ENCODE data around the gene RAD21L1. TPM values are rescaled to one million over a fixed set of nuclear protein-coding genes. Genes with fewer than 3 reads are reported as not detected.

RAD21L1 gene
- total RNA-seq, 2 experiments from 2014 or later = 0.27 TPM; not detected in 1

GRCh38 chr20:1187605-1188171, 38.2 kb upstream of the RAD21L1 start:
- CTCF ChIA-PET = no interaction called here
- Mint-ChIP-seq H3K27ac (no peak overlapping the region), H3K4me1 (peaks cover 10% of the 10 kb centered on the region), H3K36me3 (ENCODE audit: low read depth) (no peaks in the 10 kb centered on the region), H3K27me3 (peaks cover 44% of the 10 kb centered on the region), H3K9me3 (no peaks in the 10 kb centered on the region), H3K4me3 (no peak overlapping the region)
- POLR2A ChIA-PET = no interaction called here
- no peak for DNase-seq

DNA sequence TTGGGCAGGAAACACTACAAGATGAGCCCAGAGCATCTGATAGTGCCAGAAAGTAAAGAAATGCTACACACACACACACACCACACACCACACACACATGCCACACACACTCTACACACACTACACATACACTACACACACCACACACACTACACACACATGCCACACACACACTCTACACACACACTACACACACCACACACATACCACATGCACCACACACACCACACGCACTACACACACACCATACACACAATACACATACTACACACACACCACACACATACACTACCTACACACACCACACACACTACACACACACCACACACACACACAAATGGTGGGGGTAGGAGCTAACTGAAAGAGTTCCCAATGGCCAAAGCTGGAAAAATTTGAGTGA, 37.5 kb upstream of the RAD21L1 start:
- Mint-ChIP-seq H3K27me3 (peaks cover 39% of the 10 kb centered on the region), H3K4me3 (no peak overlapping the region), H3K27ac (no peak overlapping the region), H3K9me3 (no peaks in the 10 kb centered on the region), H3K4me1 (peaks cover 10% of the 10 kb centered on the region), H3K36me3 (ENCODE audit: low read depth) (no peaks in the 10 kb centered on the region)
- ChIA-PET POLR2A (no interaction called here), CTCF (no interaction called here)
- DNase-seq = no peak

DNA sequence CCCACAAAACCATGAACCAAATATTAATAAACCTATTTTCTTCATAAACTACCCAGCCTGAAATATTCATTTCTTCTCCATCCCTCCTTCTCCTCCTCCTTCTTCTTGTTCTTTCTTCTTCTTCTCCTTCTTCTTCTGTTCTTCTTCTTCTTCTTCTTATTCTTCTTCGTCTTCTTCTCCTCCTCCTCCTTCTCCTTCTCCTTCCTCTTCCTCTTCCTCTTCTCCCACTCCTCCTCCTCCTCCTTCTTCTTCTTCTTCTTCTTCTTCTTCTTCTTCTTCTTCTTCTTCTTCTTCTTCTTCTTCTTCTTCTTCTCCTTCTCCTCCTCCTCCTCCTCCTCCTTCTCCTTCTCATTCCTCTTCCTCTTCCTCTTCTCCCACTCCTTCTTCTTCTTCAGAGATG, 36.0 kb upstream of the RAD21L1 start:
- DNase-seq = no peak
- Mint-ChIP-seq H3K27ac (no peak overlapping the region), H3K36me3 (ENCODE audit: low read depth) (no peaks in the 10 kb centered on the region), H3K4me3 (no peak overlapping the region), H3K9me3 (no peaks in the 10 kb centered on the region), H3K4me1 (peaks cover 4% of the 10 kb centered on the region), H3K27me3 (peaks cover 24% of the 10 kb centered on the region)
- CTCF ChIA-PET = interaction anchor here (0.7 kb wide), 1 partner anchor 217 kb away, joined by 3 read pairs; no protein-coding TSS in a partner anchor
- POLR2A ChIA-PET = no interaction called here

- Mint-ChIP-seq H3K9me3 (no peaks in the 10 kb centered on the region), H3K27ac (no peak overlapping the region), H3K36me3 (ENCODE audit: low read depth) (no peaks in the 10 kb centered on the region), H3K4me3 (no peak overlapping the region), H3K4me1 (peaks cover 3% of the 10 kb centered on the region), H3K27me3 (peaks cover 24% of the 10 kb centered on the region)
- POLR2A ChIA-PET = no interaction called here
- CTCF ChIA-PET = interaction anchor here (1.4 kb wide), 1 partner anchor 19 kb away, joined by 3 read pairs; no protein-coding TSS in a partner anchor
- no peak for DNase-seq
These were observed 35.0 kb upstream of the RAD21L1 start for GRCh38 chr20:1190847-1191246.

DNA sequence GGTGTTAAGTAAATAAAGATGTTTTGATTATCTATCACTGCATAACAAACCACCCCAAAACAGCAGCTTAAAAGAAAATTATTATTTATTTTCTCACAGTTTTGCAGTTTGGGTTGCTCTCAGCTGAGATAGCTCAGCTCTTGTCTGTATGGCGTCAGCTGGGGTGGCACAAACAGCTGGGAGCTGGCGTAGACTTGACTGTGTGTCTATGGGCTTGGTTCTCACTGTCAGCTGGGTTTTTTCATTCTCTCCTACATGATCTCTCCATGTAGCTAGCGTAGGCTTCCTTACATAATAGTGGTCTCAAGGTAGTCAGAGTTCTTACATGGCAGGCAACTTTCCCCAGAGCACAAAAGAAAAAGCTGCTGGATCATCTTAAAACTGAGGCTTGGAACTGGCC, 34.5 kb upstream of the RAD21L1 start:
- POLR2A ChIA-PET = no interaction called here
- Mint-ChIP-seq H3K27me3 (peaks cover 20% of the 10 kb centered on the region), H3K27ac (no peak overlapping the region), H3K4me1 (no peaks in the 10 kb centered on the region), H3K9me3 (no peaks in the 10 kb centered on the region), H3K4me3 (no peak overlapping the region), H3K36me3 (ENCODE audit: low read depth) (no peaks in the 10 kb centered on the region)
- no peak for DNase-seq
- CTCF ChIA-PET = interaction anchor here (0.5 to 1.4 kb wide), 2 partner anchors 19 to 1270 kb away, joined by 3 to 4 read pairs; no protein-coding TSS in a partner anchor

DNA sequence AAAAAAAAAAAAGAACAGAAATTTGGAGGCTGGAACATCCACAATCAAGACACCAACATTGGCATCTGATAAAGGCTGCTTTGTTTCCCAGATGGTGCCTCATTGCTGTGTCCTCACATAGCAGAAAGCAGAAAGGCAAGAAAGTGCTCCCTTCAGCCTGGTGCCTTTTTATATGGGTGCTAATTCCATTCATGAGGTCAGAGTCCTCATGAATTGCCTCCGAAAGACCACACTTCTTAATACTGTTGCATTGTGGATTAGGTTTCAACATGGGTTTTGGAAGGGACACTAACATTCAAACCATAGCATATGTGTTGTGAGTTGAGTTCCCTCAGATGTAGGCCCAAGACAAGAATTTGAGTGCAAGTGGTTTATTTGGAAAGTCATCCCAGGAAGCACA, 30.6 kb upstream of the RAD21L1 start:
- ChIA-PET CTCF (no interaction called here), POLR2A (no interaction called here)
- H3K36me3 Mint-ChIP-seq (ENCODE audit: low read depth) = no peaks in the 10 kb centered on the region
- peaks cover 6% of the 10 kb centered on the region for H3K4me1 Mint-ChIP-seq
- H3K9me3 Mint-ChIP-seq = peaks cover 4% of the 10 kb centered on the region
- no peak for DNase-seq
- H3K27ac Mint-ChIP-seq = no peak overlapping the region
- H3K4me3 Mint-ChIP-seq = no peak overlapping the region
- peaks cover 8% of the 10 kb centered on the region for H3K27me3 Mint-ChIP-seq

DNA sequence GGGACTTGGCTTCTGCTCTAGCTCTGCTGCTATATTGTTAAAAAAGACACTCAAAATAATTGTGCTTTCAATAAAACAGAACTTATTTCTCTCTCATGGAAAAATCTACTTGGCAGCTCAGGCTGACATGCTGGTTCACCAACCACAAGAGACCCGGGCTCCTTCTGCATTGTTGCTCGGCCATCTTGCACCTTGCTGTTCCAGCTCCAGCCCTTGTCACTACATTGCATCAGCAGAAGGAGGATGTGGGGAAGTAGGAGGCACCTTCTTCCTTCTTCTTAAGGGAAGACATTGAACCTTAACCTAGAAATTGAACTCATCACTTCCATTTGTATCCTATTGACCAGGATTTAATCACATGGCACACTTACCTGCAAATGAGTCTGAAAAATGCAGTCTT, 29.2 kb upstream of the RAD21L1 start:
- DNase-seq = no peak
- H3K27ac Mint-ChIP-seq = no peak overlapping the region
- H3K4me3 Mint-ChIP-seq = no peak overlapping the region
- peaks cover 8% of the 10 kb centered on the region for H3K4me1 Mint-ChIP-seq
- POLR2A ChIA-PET = no interaction called here
- CTCF ChIA-PET = no interaction called here
- H3K27me3 Mint-ChIP-seq = no peaks in the 10 kb centered on the region
- H3K9me3 Mint-ChIP-seq = peaks cover 4% of the 10 kb centered on the region
- no peaks in the 10 kb centered on the region for H3K36me3 Mint-ChIP-seq (ENCODE audit: low read depth)

- CTCF ChIA-PET = interaction anchor here (0.7 kb wide), 1 partner anchor 57 kb away, joined by 3 read pairs; no protein-coding TSS in a partner anchor
- Mint-ChIP-seq H3K36me3 (ENCODE audit: low read depth) (no peaks in the 10 kb centered on the region), H3K27ac (no peak overlapping the region), H3K4me1 (peaks cover 8% of the 10 kb centered on the region), H3K4me3 (no peak overlapping the region), H3K27me3 (no peaks in the 10 kb centered on the region), H3K9me3 (peaks cover 4% of the 10 kb centered on the region)
- POLR2A ChIA-PET = no interaction called here
- DNase-seq = no peak
These were observed 28.0 kb upstream of the RAD21L1 start for GRCh38 chr20:1197801-1198200.

- DNase-seq = no peak
- H3K4me3 Mint-ChIP-seq = no peak overlapping the region
- H3K36me3 Mint-ChIP-seq (ENCODE audit: low read depth) = no peaks in the 10 kb centered on the region
- H3K9me3 Mint-ChIP-seq = peaks cover 4% of the 10 kb centered on the region
- H3K4me1 Mint-ChIP-seq = peaks cover 8% of the 10 kb centered on the region
- no peaks in the 10 kb centered on the region for H3K27me3 Mint-ChIP-seq
- ChIA-PET POLR2A (no interaction called here), CTCF (no interaction called here)
- H3K27ac Mint-ChIP-seq = no peak overlapping the region
These were observed 27.1 kb upstream of the RAD21L1 start for GRCh38 chr20:1198751-1199150.

GRCh38 chr20:1199212-1199873, 26.5 kb upstream of the RAD21L1 start:
- ChIA-PET CTCF (interaction anchor here (1.9 kb wide), 1 partner anchor 15 kb away, joined by 6 read pairs; the partner anchor contains the start of gene TMEM74B), POLR2A (no interaction called here)
- H3K27me3 Mint-ChIP-seq = no peaks in the 10 kb centered on the region
- H3K4me3 Mint-ChIP-seq = no peak overlapping the region
- peaks cover 8% of the 10 kb centered on the region for H3K4me1 Mint-ChIP-seq
- no peak overlapping the region for H3K27ac Mint-ChIP-seq
- peaks cover 4% of the 10 kb centered on the region for H3K9me3 Mint-ChIP-seq
- DNase-seq = no peak
- H3K36me3 Mint-ChIP-seq (ENCODE audit: low read depth) = no peaks in the 10 kb centered on the region

GRCh38 chr20:1199964-1200363, 25.9 kb upstream of the RAD21L1 start:
- POLR2A ChIA-PET = no interaction called here
- Mint-ChIP-seq H3K27me3 (no peaks in the 10 kb centered on the region), H3K27ac (no peak overlapping the region), H3K4me1 (peaks cover 8% of the 10 kb centered on the region), H3K36me3 (ENCODE audit: low read depth) (no peaks in the 10 kb centered on the region), H3K4me3 (no peak overlapping the region), H3K9me3 (peaks cover 4% of the 10 kb centered on the region)
- DNase-seq = no peak
- CTCF ChIA-PET = interaction anchor here (1.9 kb wide), 1 partner anchor 16 kb away, joined by 6 read pairs; the partner anchor contains the start of gene TMEM74B

DNA sequence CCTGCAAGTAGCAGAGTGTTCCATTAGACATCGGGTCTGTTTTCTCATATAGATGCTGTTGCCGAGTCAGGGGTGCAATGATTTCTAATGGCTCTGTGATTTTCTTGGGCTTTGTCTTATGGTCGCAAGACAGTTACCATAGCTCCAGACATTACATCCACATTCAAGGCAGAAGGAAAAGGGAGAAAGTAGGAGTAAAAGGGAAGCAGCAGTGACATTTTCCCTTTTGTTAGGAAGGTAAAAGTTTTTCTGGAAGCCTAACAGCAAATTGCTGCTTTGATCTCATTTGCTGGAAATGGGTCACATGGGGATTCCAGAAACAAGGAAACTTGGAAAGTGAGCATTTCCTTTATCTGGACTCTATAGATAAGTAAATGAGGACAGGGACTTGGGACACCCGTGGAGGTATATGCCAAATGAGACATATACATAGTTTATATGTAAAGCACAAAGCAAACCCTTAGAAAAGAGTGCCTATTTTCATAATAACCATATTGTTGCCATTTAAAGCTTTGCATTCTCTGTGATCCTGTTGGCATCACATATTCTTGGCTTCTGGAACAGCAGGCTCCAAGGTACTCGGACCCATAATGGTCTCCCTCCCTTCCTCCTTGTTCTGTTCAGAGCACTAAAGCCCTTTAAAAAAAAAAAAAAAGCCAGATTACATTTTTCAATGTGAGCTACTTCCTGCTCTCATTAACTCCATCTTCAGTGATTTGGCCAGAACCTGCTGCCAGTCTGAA, 22.9 kb upstream of the RAD21L1 start, which contains the start of gene C20orf202:
TSS of gene C20orf202 (plus strand) at position 693 of the 743 bp plus-strand sequence. CDS start 132 bp downstream, outside the sequence.
- Mint-ChIP-seq H3K4me3 (no peak within 1 kb of the TSS), H3K27me3 (peaks cover 1% of the 10 kb centered on the region), H3K27ac (no peak within 1 kb of the TSS), H3K36me3 (ENCODE audit: low read depth) (no peaks in the 10 kb centered on the region), H3K9me3 (no peaks in the 10 kb centered on the region), H3K4me1 (peaks cover 8% of the 10 kb centered on the region)
- DNase-seq = no peak
- ChIA-PET CTCF (no interaction called here), POLR2A (no interaction called here)

DNA sequence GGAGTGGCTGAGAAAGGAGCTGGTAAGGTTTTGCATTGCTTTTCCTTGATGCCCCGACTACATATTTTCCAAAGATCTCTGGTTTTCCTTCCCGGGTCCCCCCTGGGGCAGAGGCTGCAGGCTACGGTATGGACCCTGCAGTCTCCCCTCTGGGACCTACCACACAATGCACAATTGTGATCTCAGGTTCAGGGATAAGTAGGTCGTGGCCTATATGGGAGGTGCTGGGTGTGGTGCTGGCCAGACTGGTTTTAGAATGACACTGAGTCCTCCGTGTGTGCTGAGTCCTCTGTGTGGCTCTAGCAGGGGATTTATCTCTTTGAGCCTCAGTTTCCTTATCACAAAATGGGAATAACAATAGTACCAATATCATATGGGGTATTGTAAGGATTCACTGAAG, 22.2 kb upstream of the RAD21L1 start:
- H3K4me1 Mint-ChIP-seq = peaks cover 8% of the 10 kb centered on the region
- CTCF ChIA-PET = no interaction called here
- H3K27me3 Mint-ChIP-seq = peaks cover 7% of the 10 kb centered on the region
- no peaks in the 10 kb centered on the region for H3K36me3 Mint-ChIP-seq (ENCODE audit: low read depth)
- no peak for DNase-seq
- no peaks in the 10 kb centered on the region for H3K9me3 Mint-ChIP-seq
- no peak overlapping the region for H3K27ac Mint-ChIP-seq
- POLR2A ChIA-PET = no interaction called here
- no peak overlapping the region for H3K4me3 Mint-ChIP-seq
